IPS-NIHi11 (cell line): ENCODE measurements around the gene FBRSL1.

Experiments used
- DNase-seq: peaks from one replicate; pipeline ENCODE4 v3.0.0; 2012; ENCODE audit warnings: mixed read lengths, low spot score

Gene FBRSL1

DNA sequence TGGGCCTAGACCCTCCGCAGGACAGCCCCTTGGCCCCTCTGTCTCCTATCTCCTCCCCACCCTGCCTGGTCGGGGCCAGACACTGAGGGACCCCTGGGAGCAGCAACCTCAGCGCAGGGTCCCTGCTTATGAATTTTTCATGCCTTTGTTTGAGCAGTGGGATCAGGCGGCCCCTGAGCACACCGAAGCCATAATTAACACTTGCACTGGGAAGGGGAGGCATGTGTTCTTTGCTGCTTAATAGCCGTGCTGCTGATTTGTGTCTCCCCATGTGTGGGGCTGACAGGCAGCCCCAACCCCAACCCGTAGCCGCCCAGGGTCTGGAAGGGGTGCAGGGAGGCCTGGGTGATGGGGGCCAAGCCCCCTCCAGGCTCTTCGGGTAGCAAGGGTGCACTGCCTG lies 52.7 kb downstream of the FBRSL1 start:
- no peak for DNase-seq

- DNase-seq: no peak
Measured at GRCh38 chr12:132543298-132544079, 53.5 kb downstream of the FBRSL1 start.

DNA sequence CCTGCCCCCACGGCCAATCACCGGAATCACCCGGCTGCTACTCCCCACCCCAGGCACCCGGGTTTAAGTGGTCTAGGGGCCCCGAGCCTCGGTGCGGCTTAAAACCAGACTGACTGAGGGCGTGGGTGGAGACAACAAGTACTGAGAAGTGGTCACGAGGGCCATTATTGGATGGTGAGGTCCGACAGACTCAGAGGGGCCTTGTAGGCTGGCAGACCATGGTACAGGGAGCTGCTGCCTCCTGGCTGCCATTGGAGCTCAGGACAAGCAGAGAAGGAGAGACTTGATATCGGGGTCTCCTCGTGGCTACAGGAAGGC lies 54.1 kb downstream of the FBRSL1 start:
- DNase-seq: no peak

DNA sequence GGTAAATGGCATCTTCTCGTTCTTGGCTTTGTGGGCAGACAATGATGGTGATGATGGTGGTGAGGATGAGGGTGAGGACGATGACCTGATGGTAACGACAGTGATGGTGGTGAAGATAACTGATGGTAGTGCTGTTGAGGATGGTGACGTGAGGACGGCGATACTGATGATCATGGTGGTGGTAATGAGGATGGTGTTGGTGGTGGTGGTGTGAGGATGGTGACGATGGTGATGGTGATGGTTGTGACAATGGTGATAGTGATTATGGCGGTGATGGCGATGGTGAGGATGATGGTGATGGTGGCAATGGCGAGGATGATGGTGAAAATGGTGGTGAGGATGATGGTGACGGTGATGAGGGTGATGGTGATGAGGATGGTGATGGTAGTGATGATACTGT lies 54.5 kb downstream of the FBRSL1 start:
- no peak for DNase-seq

GRCh38 chr12:132545164-132545953 lies 55.4 kb downstream of the FBRSL1 start:
- DNase-seq: no peak

GRCh38 chr12:132545955-132546354 lies 56.0 kb downstream of the FBRSL1 start:
- no peak for DNase-seq

DNA sequence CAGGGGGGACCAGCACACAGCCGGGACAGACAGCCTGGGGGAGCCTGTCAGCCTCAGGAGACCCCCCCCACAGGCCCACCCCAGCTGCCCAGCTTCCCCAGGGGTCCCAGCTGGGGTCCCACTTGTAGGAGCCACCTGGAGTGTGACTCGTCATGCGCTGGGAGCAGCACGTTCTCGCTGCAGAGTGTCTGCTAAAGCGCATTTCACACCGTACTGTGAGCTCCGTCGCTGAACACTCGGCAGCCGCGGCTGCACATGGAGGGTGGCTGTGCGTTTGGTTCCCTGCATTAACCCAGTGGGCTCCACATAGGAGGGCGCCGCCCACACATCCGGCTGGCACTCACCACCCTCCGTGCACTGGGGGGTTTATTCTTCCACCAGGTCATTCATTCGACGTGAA lies 56.7 kb downstream of the FBRSL1 start:
- no peak for DNase-seq

DNA sequence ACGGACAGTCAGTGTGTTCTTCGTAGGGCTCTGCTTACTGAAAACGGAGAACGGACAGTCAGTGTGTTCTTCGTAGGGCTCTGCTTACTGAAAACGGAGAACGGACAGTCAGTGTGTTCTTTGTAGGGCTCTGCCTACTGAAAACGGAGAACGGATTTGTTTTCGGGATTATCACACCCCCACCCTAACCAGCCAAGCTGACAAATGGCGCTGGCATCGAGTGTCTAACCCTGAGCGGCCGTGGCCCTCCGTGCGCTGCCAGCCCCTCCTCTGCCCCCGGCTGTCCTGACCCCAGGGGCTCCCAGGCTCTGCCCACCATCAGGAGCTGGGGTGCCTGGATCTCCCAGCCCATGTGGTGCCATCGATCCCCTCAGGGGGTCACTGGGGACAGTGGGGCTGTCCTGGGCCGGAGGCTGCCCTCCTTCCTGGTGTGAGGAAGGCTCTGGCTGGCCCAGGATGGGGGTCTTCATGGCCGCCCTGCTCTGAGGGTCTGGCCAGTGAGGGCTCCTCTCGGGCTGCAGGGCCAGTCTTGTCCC lies 57.3 kb downstream of the FBRSL1 start:
- no peak for DNase-seq

DNA sequence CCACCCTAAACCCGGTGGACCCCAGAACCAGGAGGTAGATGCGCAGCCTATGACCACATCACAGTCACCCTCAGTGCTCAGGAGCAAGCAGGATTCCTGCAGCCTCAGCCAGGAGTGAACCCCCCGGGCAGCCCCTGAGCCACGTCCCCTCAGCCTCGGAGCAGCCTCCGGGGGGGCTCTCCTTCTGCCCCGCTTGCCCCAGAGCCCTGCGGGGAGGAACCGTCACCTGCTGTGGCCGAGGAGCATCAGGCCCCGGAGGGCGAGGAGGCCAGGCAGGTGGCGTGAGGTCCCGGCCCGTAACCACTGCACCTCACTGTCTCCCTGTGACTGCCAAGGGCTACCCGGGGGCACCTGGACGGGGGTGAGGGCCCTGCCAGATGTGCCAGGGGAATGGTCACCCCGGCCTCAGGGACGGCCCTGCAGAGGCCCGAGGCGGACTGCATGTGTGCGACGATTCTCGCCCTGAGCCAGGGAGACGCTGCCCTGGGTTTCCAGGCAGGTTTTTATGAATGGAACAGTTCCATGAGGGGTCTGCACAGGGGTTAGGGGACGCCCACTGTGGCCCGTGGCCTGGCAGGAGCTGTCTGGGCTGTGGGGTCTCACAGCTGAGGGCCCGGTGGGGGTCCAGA lies 58.6 kb downstream of the FBRSL1 start:
- no peak for DNase-seq

- DNase-seq: no peak
Measured at GRCh38 chr12:132549059-132549458, 59.1 kb downstream of the FBRSL1 start.

DNA sequence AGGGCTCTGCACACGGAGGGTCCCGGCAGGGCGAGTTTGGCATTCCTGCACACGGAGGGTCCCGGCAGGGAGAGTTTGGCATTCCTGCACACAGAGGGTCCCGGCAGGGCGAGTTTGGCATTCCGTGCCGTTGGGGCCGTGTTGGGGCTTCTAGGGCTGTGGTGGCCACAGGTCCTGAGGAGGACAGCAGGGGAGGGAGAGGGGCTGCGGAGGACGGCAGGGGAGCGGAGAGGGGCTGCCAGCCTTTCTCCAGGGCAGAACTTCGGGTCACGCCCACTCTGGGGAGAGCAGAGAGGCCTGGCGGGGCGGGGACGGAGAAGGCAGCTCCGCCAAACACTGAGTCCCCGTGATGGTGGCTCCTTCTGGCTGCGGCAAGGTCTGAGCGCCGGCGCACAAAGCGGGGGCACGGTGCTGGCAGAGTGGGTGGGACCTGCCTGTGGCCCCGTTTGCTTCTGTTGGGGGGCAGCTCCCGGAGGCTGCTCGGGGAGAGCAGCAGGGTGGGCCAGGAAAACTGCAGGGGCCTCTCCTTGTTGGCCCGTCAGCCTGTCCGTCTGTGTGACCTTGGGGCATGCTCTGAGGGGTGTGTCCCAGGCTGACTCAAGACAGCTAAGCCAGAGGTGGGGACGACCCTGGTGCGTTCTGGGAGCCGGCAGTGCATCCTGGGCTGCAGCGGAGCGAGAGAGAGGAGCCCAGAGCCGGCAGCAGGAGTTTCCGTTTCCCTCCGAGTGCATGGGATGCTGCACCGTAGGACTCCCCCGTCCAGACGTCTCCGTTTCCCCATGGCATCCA lies 60.3 kb downstream of the FBRSL1 start:
- DNase-seq: peak; percentile 67

DNA sequence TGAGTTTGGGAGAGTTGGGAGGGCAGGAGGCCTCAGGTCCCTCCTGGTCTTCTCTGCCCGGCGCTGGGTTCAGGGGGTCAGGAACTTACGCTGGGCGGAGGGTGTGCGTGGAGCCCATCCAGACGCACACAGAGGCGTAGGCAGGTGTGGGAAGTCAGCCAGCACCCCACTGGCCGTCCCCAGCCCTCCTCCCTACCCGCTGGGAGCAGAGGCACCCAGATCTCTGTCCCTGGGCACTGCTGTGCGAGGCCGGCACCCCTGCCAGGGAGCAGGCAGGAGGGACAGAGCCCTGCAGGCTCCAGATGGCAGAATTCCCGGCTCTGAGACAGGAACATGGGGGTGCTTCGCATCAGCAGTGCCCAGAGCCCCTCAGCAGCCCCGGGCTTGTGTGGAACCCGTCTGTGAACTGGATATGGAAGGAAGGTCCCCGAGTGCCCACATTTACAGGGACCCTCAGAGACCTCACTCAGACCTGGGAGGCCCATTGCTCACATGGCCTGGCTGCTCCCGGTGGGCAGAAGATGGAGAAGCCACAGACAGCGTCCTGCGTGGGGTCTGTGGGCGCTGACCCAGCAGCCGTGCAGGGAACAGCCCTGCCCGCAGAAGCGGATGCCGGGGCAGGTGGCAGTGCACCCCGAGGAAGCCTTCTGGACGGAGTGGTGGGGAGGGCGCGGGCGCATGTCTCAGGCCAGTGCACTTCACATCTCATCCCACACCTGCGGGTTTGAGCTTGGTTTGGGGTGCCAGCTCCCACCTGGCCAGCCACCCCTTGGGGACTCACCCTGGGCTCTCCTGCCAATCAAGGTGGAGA lies 61.1 kb downstream of the FBRSL1 start:
- DNase-seq: no peak

GRCh38 chr12:132551641-132552031 lies 61.7 kb downstream of the FBRSL1 start:
- no peak for DNase-seq

- DNase-seq: no peak
Measured at GRCh38 chr12:132554845-132555630, 65.1 kb downstream of the FBRSL1 start.

- DNase-seq: no peak
Measured at GRCh38 chr12:132555686-132556085, 65.7 kb downstream of the FBRSL1 start.

GRCh38 chr12:132556216-132556615 lies 66.3 kb downstream of the FBRSL1 start:
- DNase-seq: no peak

DNA sequence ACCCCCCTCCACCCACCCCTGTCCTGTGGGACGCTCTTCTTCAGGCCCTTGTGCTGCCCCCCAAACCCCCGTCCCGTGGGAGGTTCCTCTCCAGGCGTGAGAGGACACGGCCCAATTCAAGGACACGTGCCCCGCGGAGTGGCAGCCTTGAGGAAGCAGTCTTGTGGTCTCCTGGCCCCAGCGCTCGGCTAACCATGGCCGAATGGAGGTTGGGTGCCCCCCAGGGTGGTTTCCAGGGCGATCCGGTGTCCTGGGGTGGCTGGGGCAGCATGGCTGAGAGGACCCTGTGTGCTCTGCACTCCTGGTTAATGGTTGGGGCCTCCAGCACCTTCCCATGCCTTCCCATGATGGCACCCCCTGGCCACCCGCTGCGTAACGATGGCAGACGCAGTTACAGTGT lies 66.8 kb downstream of the FBRSL1 start:
- no peak for DNase-seq

GRCh38 chr12:132557291-132558015 lies 67.5 kb downstream of the FBRSL1 start:
- DNase-seq: no peak

DNA sequence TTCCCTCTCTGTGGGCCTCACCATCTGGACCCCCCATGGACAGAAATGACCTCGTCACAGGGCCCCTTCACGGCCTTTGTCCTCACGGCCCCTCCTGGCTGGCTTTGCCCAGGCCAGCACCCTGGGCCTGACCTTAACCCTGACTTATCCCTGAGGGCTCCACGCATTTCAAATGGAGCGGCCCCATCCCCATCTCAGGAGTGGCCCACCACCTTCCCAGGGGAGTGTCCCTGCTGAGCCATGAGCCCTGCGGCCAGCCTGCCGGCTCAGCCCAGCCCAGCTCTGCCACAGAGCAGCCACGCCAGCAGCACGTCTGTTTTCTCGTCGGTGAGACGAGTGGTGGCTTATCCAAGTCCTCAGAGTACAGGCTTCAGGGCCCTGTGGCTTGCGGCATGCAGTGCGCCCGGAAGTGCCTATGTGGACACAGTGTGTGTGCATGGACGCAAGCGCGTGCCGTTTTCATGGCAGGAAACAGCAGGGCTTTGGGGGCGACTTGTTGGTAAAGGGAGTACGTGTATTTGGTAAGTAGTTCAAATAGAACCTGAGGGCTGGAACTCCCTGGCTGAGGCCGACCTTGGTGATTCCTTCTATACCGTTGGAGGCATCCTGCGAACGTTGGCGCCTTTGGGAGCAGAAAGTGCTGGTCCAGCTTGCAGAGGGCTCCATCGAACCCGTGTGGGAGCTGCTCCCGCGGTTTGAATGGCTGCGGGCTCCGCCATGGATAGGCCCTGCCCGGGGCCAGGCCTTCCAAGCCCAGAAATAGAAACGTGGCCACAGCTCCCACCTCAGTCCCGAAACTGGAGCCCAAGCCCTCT lies 68.3 kb downstream of the FBRSL1 start:
- DNase-seq: no peak
